HG03342 (cell line): ENCODE results near the gene WDR53.
"Not testable (repeated sequence)": the region's sequence is repeated elsewhere in the genome, so short reads cannot be mapped to it uniquely, and the experiment has no call there.

Source experiments
- ATAC-seq: cut with Tn5 transposase; IDR thresholded peaks from one replicate; pipeline ENCODE4 v1.9.1; 2021; ENCODE audit warnings: mild to moderate bottlenecking, moderate library complexity; ENCODE audit not compliant: unreplicated experiment

The WDR53 gene

GRCh38 chr3:196559826-196560225, 8.5 kb downstream of the WDR53 start:
- no peak for ATAC-seq

GRCh38 chr3:196558476-196558875, 9.9 kb downstream of the WDR53 start:
- ATAC-seq = no peak

GRCh38 chr3:196557236-196557635, 11.1 kb downstream of the WDR53 start:
- ATAC-seq = no peak

- no peak for ATAC-seq
Observed at GRCh38 chr3:196555295-196555694, 13.1 kb downstream of the WDR53 start.

DNA sequence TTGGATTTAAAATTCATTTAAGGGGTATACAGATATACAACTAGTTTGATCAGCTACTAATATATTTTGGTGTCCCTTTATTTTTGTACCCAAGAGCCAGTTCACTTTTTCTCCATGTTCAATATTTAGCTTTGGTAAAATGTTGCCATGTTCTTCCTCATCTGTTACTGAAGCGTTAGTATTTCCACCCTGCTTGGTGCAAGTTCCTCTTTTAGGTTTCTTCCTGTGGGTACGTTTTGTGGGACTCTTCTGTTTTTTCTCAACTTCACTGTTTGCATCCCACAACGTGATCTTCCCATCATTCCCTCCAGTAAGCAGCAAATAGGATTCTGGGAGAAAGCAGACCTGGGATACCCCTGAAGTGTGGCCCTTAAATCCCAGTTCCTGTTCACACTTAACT, 14.1 kb downstream of the WDR53 start:
- no peak for ATAC-seq

DNA sequence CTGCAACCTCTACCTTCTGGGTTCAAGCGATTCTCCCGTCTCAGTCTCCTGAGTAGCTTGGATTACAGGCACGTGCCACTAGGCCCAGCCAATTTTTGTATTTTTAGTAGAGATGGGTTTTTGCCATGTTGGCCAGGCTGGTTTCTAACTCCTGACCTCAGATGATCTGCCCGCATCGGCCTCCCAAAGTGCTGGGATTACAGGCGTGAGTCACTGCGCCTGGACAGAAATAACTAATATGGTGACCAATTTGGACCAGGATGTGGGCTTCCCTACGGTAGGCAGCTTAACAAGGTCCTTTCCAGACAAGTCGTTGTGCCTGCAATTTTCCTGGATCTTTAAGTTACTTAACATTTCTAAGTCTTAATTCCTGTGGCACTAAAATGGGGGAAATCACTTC, 14.8 kb downstream of the WDR53 start:
- ATAC-seq = no peak

GRCh38 chr3:196552253-196552652, 16.1 kb downstream of the WDR53 start:
- ATAC-seq = no peak

- ATAC-seq = not testable (repeated sequence)
Observed at GRCh38 chr3:196550172-196550571, 18.2 kb downstream of the WDR53 start.

- ATAC-seq = not testable (repeated sequence)
Observed at GRCh38 chr3:196549312-196549711, 19.0 kb downstream of the WDR53 start.

GRCh38 chr3:196547067-196547466, 21.3 kb downstream of the WDR53 start:
- no peak for ATAC-seq

- ATAC-seq = no peak
Observed at GRCh38 chr3:196546537-196546936, 21.8 kb downstream of the WDR53 start.

GRCh38 chr3:196544491-196544992, 23.8 kb downstream of the WDR53 start:
- ATAC-seq = no peak

DNA sequence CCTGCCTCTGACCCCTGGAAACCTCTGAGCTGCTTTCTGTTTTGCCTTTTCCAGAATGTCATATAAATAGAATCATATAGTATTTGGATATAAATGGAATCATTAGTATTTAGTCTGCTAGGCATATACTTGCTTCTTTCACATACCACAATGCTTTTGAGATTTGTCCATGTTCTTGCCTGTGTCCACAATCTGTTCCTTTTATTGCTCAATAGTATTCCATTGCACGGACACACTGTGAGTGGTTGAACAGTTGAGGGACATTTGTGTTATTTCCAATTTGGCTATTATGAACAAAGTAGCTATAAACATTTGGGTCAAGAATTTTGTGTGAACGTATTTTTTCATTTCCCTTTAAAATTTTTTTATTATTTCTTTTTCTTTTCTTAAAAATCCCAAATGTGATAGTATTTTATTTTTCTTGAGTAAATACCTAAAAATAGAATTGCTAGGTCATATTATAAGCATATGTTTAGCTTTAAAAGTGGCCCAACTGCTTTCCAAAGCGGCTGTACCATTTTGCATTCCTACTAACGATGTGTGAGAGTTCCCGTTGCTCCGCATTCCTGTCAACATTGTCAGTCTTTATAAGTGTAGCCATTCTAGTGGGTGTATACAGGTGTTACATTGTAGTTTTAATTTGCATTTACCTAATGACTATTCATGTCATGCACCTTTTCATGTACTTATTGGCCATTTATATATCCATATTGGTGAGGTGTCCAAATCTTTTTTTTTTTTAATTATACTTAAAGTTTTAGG, 26.5 kb downstream of the WDR53 start:
- no peak for ATAC-seq

DNA sequence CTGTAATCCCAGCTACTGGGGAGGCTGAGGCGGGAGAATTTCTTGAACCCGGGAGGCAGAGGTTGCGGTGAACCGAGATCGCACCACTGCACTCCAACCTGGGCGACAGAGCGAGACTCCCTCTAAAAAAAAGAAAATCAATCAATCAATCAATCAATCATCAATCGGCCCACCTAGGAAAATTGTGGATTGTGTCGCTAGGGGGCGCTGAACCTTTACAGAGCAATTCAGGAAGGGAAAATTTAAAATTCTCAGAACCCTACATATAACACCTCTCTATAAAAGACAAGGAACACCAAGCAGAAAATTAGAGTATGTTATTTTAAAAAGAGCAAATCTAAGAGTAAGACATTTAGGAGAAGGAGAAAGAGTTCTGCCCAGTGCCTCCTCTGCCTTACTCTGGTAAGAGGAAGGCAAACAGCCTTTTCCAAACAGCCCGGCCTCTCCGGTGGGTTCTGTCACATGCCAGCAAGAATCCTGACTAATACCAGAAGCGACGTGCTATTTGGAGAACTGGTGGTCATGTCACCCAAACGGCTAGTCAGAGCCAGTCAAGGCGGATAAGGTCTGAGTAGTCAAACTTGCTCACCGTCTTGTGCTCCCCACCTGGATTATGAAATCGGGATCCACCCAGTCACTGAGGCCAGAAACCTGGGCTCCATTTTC, 30.9 kb downstream of the WDR53 start:
- no peak for ATAC-seq

GRCh38 chr3:196533260-196533681, 35.1 kb downstream of the WDR53 start:
- no peak for ATAC-seq

DNA sequence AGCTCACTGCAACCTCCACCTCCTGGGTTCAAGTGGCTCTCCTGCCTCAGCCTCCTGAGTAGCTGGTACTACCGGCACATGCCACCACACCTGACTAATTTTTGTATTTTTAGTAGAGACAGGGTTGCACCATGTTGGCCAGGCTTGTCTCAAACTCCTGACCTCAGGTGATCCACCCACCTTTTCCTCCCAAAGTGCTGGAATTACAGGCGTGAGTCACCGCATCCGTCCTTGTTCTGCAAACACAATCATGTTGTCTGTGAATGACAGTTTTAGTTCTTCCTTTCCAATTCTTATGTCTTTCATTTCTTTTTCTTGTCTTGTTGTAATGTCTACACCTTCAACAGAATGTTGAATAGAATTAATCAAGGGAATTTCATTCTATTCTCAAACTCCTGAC, 36.9 kb downstream of the WDR53 start:
- no peak for ATAC-seq

- ATAC-seq = peak; percentile 72
Observed at GRCh38 chr3:196528639-196529233, 39.6 kb downstream of the WDR53 start.

GRCh38 chr3:196525141-196525540, 43.2 kb downstream of the WDR53 start:
- no peak for ATAC-seq

GRCh38 chr3:196524527-196524926, 43.8 kb downstream of the WDR53 start:
- no peak for ATAC-seq

- no peak for ATAC-seq
Observed at GRCh38 chr3:196523841-196524240, 44.5 kb downstream of the WDR53 start.

GRCh38 chr3:196521291-196521690, 47.1 kb downstream of the WDR53 start:
- ATAC-seq = not testable (repeated sequence)

GRCh38 chr3:196519718-196520082, 48.7 kb downstream of the WDR53 start:
- ATAC-seq = no peak
